AG10803 (cell line): ENCODE results near the gene PKLR.
A peak's percentile ranks its signal among the peaks of the same experiment; 100 is the strongest.

Experiments
- DNase-seq: peaks from one replicate; pipeline ENCODE4 v3.0.0; 2010; ENCODE audit warnings: low read depth
- H3K4me3 ChIP-seq: 2 replicates; pipeline ENCODE4 v1.5.1; 2011; ENCODE audit warnings: mild to moderate bottlenecking, low read length, control low read depth
- TF ChIP-seq, protein P1 (sequence below): conservative IDR thresholded peaks from 2 replicates; pipeline ENCODE4 v1.5.1; 2011; ENCODE audit warnings: mild to moderate bottlenecking, low read length, control low read depth, inconsistent platforms

Gene PKLR

DNA sequence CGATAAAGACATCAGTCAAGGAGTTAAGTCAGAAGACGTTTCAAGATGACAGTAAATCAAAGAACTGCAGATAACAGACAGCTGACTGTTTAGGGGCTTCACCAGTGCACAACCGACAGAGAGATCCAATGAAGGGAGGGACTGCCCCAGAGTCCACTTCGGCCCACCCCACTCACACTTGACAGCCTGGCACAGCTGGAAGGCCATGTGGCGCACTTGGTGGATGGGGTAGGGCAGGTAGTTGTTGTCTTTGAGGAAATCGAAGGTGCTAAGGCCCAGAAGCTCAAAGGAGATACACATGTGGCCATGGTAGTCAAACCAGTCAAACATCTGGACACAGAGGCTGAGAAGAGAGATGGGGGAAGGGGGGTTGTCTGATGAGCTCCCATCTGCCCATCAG, 34.7 kb downstream of the PKLR start:
- no peak for DNase-seq
- TF ChIP-seq, protein P1, sequence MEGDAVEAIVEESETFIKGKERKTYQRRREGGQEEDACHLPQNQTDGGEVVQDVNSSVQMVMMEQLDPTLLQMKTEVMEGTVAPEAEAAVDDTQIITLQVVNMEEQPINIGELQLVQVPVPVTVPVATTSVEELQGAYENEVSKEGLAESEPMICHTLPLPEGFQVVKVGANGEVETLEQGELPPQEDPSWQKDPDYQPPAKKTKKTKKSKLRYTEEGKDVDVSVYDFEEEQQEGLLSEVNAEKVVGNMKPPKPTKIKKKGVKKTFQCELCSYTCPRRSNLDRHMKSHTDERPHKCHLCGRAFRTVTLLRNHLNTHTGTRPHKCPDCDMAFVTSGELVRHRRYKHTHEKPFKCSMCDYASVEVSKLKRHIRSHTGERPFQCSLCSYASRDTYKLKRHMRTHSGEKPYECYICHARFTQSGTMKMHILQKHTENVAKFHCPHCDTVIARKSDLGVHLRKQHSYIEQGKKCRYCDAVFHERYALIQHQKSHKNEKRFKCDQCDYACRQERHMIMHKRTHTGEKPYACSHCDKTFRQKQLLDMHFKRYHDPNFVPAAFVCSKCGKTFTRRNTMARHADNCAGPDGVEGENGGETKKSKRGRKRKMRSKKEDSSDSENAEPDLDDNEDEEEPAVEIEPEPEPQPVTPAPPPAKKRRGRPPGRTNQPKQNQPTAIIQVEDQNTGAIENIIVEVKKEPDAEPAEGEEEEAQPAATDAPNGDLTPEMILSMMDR = no peak
- H3K4me3 ChIP-seq = no peak overlapping the region

DNA sequence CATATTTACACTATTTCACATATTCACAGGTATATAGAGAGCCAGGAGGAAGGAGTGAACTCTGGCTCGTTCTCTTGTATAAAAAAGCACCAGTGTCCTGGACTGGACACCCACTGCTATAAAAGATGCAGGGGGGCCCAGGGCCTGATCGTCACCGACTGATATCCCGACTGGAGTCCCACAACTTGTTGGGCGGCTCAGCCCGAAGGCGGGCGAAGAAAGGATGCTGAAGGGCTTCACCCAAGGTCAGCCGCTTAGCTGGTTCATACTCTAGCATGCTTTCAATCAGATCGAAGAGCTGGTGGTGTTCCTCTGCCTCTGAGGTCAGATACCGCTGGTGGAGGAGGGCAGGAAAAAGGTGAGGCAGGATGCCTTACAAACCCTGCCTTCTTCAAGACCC, 38.2 kb downstream of the PKLR start:
- no peak for DNase-seq
- TF ChIP-seq, protein P1 = no peak
- no peak overlapping the region for H3K4me3 ChIP-seq

DNA sequence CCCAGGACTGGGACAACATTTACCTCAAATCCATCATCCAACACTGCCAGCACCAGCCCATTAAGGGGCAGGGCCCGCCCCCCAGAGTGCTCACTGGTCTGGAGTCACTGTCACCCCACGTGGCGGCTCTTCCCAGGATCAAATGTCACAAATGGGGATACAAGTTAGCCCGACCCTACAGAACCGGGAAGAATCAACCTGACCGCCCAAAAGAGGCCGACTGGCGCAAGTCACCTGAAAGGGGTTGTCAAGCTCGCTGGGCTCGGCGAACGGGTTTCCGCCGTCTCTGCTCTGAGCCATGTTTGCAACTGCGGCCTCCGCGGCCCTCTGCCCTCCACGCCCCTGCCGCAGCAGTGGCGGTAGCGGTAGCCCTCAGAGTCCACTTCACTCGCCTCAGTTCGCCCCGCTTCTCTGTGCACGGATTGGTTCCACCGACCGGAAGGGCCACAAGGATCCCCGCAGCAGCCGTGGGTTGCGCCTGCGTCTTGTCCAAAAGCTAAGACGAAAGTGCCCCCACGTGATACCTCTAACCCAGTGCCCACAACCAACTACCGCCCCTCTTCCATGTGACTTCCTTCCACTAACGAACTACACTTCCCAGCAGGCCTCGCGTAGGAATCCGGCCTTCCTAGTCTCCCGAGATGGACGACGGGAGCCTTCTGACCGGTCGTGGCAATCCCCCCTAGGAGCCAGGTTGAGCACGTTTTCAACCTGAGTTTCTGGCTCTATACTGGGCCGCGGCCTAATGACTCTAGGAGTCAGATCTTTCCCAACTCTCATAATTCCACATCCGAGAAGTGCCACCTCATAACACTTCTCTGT, 39.2 kb downstream of the PKLR start, which contains the start of gene SCAMP3:
Gene SCAMP3 (minus strand): TSS at position 509 of the 822 bp plus-strand sequence. CDS start 209 bp downstream, at position 300.
- peak; percentile 98 for DNase-seq
- H3K4me3 ChIP-seq = peak within 1 kb of the TSS; percentile 97

DNA sequence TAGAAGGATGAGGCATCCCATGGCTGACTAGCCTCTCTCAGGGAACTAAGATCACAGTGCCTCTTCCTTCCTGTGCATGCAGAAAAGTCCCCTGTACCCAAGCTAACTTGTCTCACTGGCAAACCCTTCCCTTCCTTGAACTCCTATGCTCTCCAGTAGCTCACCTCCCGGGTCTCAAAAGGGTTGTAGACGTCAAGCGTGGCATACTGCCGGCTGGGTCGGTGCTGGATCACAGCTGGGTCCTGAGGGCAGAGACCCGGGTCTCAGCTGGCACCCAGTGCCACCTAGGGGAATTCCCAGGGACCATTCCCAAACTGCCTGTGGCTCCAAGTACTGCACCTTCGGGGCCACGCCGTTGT, 39.8 kb downstream of the PKLR start:
- peak overlapping the region; percentile 97 for H3K4me3 ChIP-seq
- no peak for DNase-seq
- TF ChIP-seq, protein P1 = peak; percentile 3; the same call in 1 of the 2 replicates

More for the DNA sequence above, 39.2 kb downstream of the PKLR start, which contains the start of gene SCAMP3:
- TF ChIP-seq, protein P1 = no peak

DNA sequence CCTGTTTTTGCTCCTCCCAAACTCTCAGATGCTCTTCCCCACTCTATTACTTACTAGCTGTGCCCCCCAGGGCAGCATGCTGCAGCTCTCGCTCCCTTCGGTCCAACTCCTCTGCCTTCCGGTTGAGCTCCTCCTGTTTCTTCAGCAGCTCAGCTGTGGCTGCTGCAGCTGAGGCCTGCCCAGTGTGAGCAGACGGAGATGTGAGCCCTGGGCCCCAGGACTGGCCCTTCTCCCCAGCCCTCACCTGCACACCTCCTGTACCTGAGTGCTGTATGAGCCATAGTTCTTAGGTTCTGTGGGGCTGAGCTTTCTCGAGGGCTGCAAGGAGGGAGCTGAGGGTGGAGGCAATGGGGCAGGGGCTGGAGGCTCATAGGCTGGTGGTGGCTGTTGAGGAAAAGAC, 41.0 kb downstream of the PKLR start:
- no peak for DNase-seq
- TF ChIP-seq, protein P1 = no peak
- no peak overlapping the region for H3K4me3 ChIP-seq

DNA sequence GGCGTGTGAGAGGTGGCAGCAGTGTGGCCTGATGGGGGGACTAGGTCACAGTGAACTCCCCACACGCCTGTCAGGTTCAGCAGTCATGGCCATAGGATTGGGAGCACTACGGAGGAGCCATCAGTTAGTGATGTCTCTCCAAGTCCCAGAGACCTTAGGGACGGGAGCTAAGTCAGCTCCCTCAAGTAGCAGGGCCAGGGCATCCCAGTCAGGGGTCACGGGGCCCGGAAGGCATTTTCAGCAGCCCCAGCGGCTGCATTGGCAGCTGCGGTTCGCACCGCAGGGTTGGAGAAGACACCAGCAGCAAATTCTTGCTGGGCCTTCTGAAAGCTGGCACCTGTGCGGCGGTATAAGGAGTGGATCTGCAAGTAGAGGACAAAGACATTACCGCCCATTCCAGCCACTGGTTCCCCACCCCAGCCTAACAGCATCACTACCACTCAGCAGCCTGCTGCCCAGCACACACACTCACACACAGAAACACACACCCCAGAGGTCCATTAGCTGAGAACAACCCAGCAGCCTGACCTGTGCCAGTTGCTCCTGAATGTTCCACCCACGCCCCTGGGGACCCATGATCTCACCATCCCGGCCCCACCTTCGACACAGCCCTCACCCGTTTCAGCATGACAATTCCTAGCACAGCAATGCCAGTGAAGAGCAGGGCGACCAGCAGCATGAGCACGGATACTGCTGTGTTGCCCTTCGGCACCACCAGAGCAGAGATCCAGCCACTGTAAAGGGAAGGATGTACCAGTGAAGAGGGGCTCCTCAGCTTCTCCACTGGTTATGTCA, 45.0 kb downstream of the PKLR start:
- TF ChIP-seq, protein P1 = no peak
- DNase-seq = no peak
- H3K4me3 ChIP-seq = peak overlapping the region; percentile 80
